Iris pigment epithelial cell (primary cell): ENCODE measurements around the gene ATP8B3.
A peak's percentile ranks its signal among the peaks of the same experiment; 100 is the strongest.
"Not testable (repeated sequence)": the region's sequence is repeated elsewhere in the genome, so short reads cannot be mapped to it uniquely, and the experiment has no call there.

ENCODE experiments used
- DNase-seq: peaks from one replicate; pipeline ENCODE4 v3.0.0-alpha.2; 2011; ENCODE audit warnings: low read depth

The ATP8B3 gene

DNA sequence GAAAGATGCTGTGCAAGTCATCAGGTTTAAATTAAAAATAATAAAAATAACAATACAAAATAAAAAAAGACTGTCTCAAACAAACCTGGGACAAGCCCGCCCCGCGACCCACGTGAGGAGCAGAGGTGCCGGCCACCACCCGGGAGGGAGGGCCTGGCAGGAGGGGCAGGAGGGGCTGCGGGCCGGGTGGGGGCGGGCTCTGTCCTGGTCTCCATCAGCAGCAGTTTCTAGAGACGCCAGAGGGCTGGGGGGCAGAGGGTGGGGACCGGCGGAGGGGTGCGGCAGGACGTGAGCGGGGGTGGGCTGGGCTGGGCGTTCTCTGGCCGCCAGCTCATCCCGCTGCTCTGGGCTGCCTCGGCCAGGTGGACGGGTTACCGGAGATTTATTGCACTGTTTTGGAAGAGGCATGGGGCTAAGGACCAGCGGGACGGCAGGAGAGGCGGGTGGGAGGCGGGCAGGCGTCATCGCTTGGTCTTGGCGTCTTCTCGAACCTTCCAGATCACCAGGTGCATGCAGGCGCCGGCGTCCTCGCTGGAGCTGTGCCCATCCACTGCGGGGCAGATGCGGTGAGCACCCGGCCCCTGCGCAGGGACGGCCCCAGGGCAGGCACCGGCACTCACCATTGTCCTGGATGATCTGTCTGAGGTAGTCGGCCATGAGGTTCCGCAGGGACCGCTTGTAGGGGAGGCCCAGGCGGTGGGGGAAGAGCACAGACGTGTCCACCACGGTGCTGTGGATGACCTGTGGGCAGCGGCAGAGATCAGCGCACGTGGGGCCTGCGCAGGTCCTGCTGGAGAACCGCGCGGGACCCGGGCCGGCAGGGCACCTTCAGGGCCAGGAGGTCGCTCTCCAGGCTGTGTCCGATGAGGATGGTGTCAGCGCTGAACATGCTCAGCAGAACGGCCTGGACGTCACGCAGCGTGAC, 3.8 kb upstream of the ATP8B3 start:
- no peak for DNase-seq

DNA sequence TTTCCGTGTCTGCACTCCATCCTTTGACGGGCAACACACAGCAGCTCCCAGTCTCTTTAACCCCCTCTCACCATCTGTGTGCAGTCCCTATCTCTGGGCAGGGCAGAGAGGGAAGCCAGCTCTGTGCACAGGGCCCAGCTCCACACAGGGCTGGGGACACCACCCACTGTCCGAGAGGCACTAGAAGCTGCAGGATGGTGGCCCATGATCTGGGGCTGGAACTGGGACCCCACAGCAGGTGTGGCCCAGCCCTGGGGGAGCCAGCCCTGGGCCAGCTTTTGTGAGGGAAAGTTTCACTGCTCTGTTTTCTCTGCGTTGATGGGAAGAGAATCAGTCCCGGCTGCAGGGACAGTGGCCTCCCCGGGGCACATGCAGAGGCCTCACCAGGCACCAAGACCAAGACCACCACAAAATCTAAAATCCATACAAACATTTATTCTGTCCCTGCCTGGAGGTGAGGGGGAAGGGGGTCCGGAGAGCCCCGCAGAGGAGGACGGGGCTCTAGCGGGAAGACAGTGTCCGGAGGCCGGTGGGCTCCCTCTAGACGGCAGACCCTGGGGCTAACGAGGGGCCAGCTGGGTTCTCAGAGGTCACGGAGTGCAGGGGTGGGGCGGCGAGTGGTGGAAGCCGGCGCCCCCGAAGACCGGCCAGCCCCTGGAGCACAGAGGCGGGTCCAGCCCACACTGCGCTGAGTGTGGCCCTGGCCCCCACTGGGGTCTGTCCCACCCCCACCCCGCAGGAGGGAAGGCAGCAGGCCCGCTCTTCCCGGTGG, 2.9 kb upstream of the ATP8B3 start:
- no peak for DNase-seq

DNA sequence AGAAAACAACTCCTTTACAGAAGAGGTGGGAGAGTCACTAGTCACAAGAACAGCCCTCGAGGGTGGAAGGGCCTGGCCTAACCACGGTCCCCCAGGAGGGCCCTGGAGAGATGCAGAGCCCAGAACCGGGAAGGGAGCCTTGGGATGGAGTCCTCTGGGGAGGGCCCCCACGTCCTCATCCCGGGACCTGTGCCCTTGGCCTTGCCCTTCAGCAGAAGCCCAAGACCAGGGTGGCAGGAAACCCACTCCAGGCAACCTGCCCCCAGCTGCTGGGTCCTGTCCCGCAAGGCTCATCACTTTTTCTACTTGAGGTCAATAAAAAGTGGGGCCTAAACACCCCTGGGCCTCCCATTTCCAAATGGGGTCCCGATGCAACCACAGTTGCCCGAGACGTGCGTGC, 2.3 kb upstream of the ATP8B3 start:
- no peak for DNase-seq

DNA sequence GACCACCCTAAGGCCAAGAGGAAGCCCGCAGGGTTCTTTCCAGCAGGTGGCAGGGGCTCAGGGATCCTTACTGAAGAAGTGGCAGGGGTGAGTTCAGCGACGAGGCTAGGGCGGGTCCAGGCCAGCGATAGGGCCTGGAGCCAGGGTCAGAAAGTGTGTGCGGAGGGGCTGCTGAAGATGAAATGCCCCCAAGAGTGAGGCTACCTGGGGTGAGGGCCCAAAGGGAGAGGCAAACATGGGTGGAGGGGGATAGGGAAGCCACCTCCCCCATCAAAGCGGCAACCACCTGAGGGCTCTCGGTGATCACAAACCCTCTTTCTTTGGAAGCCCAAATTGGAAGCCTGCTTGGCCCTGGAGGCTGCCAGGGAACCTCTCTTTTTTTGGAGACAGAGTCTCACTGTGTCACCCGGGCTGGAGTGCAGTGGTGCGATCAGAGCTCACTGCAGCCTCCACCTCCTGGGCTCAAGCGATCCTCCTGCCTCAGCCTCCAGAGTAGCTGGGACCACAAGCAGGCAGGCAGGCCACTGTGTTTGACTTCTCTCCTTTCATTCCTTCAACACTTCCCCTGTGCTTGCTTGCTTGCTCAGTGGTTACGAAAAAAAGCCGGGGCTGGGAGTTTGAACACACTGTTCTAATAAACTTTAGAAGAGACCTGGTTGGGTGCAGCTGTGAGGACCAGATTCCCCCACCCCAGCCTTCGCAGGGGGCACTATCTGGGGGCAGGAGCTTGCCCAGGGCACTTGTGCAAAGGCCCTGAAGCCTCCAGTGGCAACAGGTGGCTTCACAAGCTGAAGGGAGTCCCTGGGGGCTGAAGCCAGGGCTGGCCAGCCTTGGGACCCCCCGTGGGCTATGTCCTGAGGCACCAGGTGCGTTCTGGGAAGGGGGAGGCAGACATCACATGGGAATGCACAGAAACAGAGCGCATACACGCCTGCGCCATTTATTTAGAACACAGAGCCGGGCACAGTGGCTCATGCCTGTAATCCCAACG, 1.4 kb upstream of the ATP8B3 start:
- DNase-seq, result no peak

DNA sequence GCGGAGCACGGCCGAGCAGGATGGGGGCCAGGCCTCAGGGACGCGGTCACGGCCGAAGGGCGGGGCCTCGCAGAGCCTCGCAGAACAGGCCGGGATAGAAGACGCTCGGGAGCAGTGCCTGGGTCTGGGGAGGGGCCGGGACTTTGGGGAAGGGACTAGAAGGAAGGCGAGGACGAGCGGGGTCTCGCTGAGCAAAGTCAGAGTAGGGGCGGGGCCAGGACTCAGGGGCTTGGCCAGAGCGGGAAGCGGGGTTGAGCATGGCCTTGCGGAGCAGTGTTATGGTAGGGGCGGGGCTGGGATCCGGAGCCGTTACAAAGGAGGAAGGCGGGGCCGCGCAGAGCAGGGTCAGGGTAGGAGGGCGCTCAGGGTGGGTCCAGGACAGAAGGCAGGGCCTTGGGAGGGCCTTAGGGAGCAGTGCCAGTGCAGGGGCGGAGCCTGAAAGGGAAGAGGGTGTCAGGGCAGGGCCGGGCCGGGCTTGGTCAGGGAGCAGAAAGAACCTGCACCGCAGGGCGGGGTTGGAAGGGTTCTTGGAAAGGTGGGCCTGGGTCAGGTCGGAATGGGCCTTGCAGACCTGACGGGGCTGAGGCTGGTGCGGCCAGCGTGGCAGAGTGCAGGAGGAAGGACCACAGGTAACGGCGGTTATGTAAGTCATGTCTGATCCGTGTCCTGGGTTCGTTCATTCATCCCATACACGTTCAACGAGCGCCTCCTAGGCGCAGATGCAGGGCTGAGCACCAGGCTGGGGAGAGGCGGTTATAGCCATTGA, 533 bp upstream of the ATP8B3 start:
- peak; percentile 90 for DNase-seq

DNA sequence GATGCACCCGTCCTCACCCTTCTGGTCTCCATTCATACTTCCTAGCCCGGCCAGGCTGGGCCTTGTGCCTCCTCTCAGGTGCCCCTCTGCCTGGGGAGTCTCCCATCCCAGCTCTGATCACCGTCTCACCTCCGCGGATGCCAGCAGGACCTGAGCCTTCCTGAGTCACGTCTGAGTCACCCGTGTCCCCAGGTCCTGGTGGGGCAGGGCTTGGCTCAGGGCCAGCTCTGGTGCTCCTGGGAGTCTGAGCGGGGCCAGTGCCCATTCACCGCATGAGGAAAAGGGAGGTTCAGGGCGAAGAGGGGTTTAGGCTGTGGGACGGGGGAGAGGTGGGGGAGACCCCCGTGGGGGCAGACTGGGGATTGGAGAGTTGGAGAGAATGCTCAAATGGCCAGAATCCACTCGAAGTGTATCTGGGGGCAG, 593 bp downstream of the ATP8B3 start:
- DNase-seq, result peak; percentile 28

DNA sequence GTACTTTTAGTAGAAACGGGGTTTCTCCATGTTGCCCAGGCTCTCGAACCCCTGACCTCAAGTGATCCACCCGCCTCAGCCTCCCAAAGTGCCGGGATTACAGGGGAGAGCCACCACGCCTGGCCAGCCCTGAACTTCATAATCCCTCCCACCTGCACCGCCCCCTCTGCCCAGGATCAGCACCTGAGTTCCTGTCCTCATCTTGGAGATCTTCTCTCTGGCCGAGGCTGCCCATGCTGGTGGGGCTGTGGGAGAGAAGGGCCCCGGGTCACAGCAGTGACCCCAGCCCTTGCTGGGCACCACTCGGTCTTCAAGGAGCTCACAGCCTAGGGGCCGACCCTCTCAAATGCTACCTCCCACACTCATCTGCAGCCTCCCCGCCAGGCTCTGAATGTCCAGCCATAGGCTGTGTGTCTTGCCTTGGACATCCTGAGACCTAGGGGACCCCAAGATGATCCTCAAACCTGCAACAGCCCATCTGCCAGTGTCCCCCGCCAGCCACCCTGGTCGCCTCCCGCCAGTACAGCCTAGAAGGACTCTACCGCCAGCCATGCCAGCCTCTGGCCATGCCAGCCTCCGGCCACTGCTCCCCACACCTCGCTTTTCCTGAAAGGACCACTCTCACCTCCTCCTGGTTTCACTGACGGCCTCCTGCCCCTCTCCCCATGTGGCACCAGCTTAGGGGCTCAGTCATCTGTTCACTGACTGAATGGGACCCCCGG, 1.5 kb downstream of the ATP8B3 start:
- no peak for DNase-seq

DNA sequence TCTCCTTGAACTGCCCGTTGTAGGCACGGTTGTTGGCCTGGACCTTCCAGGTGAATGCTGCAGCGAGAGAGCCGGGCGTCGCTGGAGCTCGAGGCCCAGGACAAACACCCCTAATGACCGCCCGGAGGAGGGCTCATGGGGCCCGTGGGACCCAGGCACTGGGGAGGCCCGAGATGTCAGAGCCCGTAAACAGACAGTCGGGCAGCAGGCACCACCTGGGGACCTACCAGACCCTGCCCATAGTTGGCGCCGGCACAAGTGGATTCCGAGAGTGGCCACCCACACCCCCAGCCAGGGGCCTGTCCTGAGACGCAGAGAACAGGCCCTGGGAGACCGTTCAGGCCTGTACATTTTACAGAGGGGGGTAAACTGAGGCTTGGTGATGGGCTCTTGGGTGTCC, 2.4 kb downstream of the ATP8B3 start:
- no peak for DNase-seq

DNA sequence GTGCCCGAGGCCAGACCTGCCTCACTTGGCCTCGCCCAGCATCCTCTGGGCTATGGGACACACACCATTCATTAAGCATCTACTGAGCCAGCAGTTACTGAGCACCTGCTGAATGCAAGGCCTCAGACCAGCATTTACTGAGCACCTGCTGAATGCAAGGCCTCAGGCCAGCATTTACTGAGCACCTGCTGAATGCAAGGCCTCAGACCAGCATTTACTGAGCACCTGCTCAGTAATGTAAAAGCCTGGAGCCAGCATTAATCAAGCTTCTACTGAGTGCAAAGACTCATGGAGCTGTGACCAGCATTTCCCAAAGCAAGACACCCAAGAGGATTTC, 3.7 kb downstream of the ATP8B3 start:
- no peak for DNase-seq

DNA sequence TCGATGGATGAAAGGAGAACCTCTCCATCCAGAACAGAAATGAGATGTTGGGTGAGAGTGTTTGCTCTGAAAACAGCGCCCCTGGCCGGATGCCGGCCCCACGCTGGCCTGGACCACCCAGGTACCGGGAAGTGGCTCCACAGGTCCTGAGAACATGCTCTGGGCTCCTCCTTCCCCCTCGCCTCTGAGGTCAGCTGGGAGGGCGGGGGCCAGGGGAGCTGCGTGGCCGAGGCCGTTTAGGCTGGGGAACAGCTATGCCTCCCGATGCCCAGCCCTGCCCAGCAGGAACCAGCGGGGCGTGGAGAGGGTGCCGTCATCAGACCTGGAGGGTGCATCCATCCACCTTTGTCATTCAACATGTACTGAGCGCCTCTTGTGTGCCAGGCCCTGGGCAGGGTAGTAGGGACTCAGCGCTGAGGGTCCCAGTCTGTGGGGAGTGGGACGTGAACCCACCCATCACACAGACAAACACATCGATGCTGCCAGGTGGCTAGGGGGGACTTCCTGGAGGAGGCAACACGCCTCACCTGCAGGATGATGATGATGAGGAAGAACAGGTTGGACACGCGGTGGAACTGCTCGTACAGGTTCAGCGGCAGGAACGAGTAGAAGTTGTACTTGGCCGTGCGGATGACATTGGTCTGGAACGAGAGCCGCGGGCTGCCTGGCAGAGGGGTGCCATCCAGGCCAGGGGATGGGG, 4.2 kb downstream of the ATP8B3 start:
- DNase-seq, result no peak

DNA sequence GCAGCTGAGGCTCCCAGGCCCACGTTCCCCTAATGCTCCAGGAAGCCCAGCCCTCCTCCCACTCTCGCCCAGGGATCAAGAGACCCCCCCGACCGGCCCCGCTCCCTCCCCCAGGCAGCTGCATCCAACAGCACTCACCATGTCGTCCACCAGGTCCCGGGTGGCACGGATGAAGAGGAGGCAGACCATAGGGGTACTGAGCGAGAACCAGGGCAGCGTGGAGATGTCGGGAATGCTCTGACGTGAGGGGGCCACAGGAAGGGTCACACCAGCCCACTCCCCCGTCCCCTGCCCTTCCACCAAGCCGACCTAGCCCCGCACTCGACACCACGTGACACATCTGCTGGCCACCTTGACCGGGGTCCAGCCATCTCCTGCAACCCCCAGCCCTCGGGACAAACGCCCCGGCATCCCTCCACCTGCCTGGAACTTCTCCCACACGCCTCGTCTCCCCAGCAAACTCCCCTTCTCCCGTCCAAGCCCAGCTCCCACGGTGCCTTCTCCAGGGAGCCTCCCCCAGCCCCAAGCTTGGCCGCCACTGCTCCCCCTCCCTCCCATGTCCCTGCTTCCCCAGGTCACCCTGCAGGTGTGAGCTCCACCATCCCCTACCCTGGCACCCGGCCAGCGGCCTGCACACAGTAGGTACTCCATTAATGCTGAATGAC, 4.9 kb downstream of the ATP8B3 start:
- no peak for DNase-seq

DNA sequence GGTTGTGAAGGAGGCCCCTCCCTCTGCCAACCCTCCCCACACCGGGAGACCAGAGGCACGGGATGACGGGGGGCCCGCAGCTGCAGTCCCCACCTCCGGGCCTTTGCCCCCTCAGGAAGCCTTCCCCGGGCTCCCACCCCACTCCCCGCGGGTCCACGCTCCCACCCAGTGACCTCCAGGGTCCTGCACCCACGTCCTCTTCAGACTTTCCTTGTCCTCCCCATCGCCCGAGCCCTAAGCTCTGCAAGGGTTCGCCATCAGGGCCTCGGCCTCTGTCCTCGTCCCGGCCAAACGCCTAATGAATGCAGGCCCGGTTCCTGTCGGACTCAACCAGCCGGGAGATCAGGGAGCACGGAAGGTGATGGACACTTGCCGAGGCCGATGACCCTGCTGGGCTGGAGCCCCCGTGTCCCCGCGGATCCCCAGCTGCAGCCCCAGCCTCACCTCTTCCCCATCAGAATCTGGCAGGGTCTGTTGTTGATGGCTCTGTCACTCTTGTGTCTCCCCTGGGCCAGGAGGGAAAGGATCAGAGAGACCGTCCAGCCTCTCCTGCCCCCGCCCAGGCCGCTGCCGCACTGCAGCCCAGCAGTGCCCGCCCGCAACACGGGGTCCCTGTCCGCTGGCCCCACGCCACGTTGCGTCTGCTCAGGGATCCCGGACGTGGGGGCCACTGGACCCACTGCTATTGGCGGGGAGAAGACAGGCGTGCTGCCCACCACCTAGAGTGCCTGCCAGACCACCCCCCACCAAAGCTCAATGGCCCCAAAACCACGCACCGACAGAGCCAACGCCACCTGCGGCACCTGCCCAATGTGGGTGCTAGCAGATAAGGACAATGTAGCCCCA, 5.7 kb downstream of the ATP8B3 start:
- DNase-seq, result no peak

DNA sequence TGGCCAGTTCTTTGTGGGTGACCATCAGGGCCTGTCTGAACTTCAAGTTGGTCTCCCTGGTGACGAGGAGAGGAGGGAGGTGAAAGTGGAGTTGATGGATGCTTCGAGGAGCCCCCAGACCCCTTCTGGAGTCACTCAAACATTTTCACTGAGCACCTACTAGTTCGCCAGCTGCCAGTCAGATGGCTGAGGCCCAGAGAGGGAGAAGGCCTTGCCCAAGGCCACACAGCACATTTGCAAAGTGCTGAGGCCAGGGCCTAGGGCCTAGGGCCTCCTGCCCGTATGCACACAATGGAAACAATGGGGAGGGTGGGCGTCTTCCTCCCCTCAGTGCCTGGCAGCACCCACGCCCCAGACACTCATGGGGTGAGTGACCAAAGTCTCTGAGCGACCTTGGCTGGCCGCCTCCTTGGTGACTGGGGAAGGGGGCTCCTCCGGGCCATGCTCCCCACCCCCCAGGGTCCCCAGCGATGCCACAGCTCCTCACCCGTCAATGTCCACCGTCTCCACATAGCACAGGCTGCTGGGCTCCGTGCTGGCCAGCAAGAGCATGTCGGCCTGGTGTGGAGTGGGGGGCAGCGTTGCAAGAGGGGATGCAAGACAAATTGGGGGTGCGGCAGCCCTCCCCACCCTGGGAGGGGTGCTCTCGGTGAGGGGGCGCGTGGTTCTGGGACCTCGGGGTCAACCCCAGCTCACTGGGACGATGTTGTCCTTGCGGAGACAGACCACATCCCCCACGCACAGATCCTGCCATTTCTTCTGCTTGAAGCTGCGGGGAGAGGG, 6.5 kb downstream of the ATP8B3 start:
- DNase-seq, result no peak

DNA sequence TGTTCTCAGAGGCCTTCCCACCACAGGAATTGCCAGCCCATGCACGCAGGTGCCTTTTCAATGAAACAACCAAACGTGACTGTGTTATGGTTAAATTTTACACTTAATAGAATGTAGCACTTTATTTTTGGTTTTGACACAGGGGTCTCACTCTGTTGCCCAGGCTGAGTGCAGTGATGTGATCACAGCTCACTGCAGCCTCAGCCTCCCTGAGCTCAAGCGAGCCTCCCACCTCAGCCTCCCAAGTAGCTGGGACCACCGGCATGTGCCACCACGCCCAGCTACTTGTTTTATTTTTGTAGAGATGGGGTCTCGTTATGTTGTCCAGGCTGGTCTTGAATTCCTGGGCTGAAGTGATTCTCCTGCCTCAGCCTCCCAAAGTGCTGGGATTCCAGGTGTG, 7.2 kb downstream of the ATP8B3 start:
- DNase-seq, result no peak

DNA sequence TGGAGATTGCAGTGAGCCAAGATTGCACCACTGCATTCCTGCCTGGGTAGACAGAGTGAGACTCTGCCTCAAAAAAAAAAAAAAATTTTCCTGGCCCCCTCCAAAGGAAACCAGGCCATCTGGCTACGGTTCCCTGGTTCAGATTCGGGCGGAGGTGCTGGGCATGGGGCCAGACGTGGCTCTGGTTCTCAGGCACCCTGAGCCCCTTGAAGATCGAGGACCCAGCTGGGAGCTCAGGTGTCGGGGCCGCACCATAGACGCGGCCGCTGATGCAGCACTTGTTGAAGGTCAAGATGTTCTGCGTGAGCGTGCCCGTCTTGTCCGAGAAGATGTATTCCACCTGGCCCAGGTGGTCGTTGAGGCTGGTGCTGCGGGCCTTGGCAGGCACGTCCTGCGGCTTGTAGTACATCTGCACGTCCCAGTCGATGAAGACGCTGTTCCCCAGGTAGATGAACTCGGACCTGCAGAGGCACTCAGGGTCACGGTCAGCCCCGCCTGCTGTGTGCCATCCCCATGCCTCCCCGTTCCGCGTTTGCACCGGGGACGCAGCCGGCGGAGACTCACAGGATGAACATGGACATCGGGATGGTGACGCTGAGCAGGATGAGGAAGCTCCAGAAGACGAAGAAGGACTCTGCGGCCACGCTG, 12.3 kb downstream of the ATP8B3 start:
- DNase-seq, result no peak

DNA sequence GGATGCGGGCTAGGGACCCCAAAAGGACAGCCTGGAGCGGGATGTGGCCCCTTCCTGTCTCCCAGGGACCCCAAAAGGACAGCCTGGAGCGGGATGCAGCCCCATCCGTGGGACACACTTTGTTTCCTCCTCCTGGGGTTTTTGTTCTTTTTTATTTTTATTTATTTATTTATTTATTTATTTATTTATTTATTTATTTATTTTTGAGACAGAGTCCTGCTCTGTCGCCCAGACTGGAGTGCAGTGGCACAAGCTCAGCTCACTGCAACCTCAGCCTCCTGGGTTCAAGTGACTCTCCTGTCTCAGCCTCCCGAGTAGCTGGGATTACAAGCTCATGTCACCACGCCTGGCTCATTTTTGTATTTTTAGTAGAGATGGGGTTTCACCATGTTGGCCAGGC, 14.8 kb downstream of the ATP8B3 start:
- not testable (repeated sequence) for DNase-seq
